Measurements from ENCODE around the gene DNASE2B. TPM values are rescaled to one million over a fixed set of nuclear protein-coding genes. Genes with fewer than 3 reads are reported as not detected.
A peak's percentile ranks its signal among the peaks of the same experiment; 100 is the strongest.

The DNASE2B gene
- total RNA-seq, 2 donors from 2014 or later, result not detected

GRCh38 chr1:84368441-84368840 lies 29.8 kb upstream of the DNASE2B start:
- Histone ChIP-seq H3K4me3 (no peak overlapping the region), H3K36me3 (no peaks in the 10 kb centered on the region), H3K27me3 (no peaks in the 10 kb centered on the region), H3K9me3 (no peaks in the 10 kb centered on the region), H3K4me1 (peaks cover 0 to 10% of the 10 kb centered on the region in 2 donors), H3K27ac (no peak overlapping the region)
- TF ChIP-seq CTCF (IDR thresholded peaks at IDR 0.05), result no peak
- no peak for DNase-seq (ENCODE audit: low spot score)

- H3K27me3 ChIP-seq, result no peaks in the 10 kb centered on the region
- DNase-seq (ENCODE audit: low spot score), result no peak
- no peak overlapping the region for H3K27ac ChIP-seq
- no peaks in the 10 kb centered on the region for H3K9me3 ChIP-seq
- no peaks in the 10 kb centered on the region for H3K36me3 ChIP-seq
- no peak overlapping the region for H3K4me3 ChIP-seq
- H3K4me1 ChIP-seq, result peaks cover 0 to 21% of the 10 kb centered on the region in 2 donors
- no peak for TF ChIP-seq CTCF (IDR thresholded peaks at IDR 0.05)
These were observed 28.0 kb upstream of the DNASE2B start for GRCh38 chr1:84370266-84370665.

GRCh38 chr1:84370831-84371394 lies 27.4 kb upstream of the DNASE2B start:
- no peak for TF ChIP-seq CTCF (IDR thresholded peaks at IDR 0.05)
- peaks cover 0 to 16% of the 10 kb centered on the region in 2 donors for H3K4me1 ChIP-seq
- H3K9me3 ChIP-seq, result no peaks in the 10 kb centered on the region

GRCh38 chr1:84373436-84374141 lies 24.7 kb upstream of the DNASE2B start:
- TF ChIP-seq CTCF (IDR thresholded peaks at IDR 0.05), result no peak
- H3K27ac ChIP-seq, result no peak overlapping the region
- H3K4me3 ChIP-seq, result no peak overlapping the region
- no peak for DNase-seq (ENCODE audit: low spot score)
- no peaks in the 10 kb centered on the region for H3K27me3 ChIP-seq
- peaks cover 0 to 29% of the 10 kb centered on the region in 2 donors for H3K4me1 ChIP-seq
- no peaks in the 10 kb centered on the region for H3K9me3 ChIP-seq
- no peaks in the 10 kb centered on the region for H3K36me3 ChIP-seq

More at GRCh38 chr1:84370831-84371394, 27.4 kb upstream of the DNASE2B start:
- Histone ChIP-seq H3K27me3 (no peaks in the 10 kb centered on the region), H3K27ac (no peak overlapping the region), H3K4me3 (no peak overlapping the region), H3K36me3 (no peaks in the 10 kb centered on the region)
- no peak for DNase-seq (ENCODE audit: low spot score)

GRCh38 chr1:84374991-84375696 lies 23.1 kb upstream of the DNASE2B start:
- Histone ChIP-seq H3K27ac (peak overlapping the region; percentile 6 to 62), H3K4me3 (no peak overlapping the region)

More at GRCh38 chr1:84374991-84375696, 23.1 kb upstream of the DNASE2B start:
- Histone ChIP-seq H3K27me3 (no peaks in the 10 kb centered on the region), H3K9me3 (no peaks in the 10 kb centered on the region), H3K36me3 (no peaks in the 10 kb centered on the region), H3K4me1 (peaks cover 0 to 29% of the 10 kb centered on the region in 2 donors)
- DNase-seq (ENCODE audit: low spot score), result no peak
- no peak for TF ChIP-seq CTCF (IDR thresholded peaks at IDR 0.05)
